Mucosa of descending colon (tissue), 3 donors: ENCODE measurements around the gene IQGAP2. TPM values are rescaled to one million over a fixed set of nuclear protein-coding genes. Genes with fewer than 3 reads are reported as not detected.

Source experiments
- ATAC-seq: fragments of 200-7000 bp; cut with Tn5 transposase; one replicate; pipeline ENCODE4 v1.9.1; 2020; ENCODE audit warnings: mild to moderate bottlenecking, moderate library complexity
- DNase-seq, 3 donors: peaks; one replicate each; pipeline ENCODE4 v3.0.0-alpha.2; 2020
- H3K36me3 ChIP-seq: fragments of 200-600 bp; one replicate; pipeline ENCODE4 v1.8.0; 2021; ENCODE audit warnings: low read depth, mild to moderate bottlenecking
- H3K4me1 ChIP-seq: fragments of 200-600 bp; one replicate; pipeline ENCODE4 v1.8.0; 2021; ENCODE audit warnings: low read depth, mild to moderate bottlenecking
- H3K4me3 ChIP-seq: fragments of 200-600 bp; one replicate; pipeline ENCODE4 v1.8.0; 2021; ENCODE audit warnings: mild to moderate bottlenecking
- H3K9me3 ChIP-seq: fragments of 200-600 bp; one replicate; pipeline ENCODE4 v1.8.0; 2021; ENCODE audit warnings: mild to moderate bottlenecking
- CTCF ChIP-seq: fragments of 200-600 bp; IDR thresholded peaks from one replicate; pipeline ENCODE4 v1.8.0; 2022; ENCODE audit warnings: antibody characterized with exemption, mild to moderate bottlenecking
- intact Hi-C, 2 donors: fragments of 100-400 bp; cut with DNase I in 1 of 2; cut with micrococcal nuclease in 1 of 2; formaldehyde crosslinking; loops; one replicate each; pipeline versions ENCODE4 v1.11.0 to v1.11.1; 2022; cut with DNase I, micrococcal nuclease
- total RNA-seq, 3 donors: library from RNA; stranded (reverse); fragmentation: NEBNext Ultra II Directional in 2 of 3; extraction: Animal tissue kit (Norgen Biotek cat#: 25700) in 2 of 3; gene quantifications; one replicate each; pipeline versions ENCODE4 v1.2.1 to v1.2.4, GENCODE V29; 2021 to 2023
- donor health status: DM: no; HTN: no; CAD: no; lungs with moderate emphysema.
- donor health status: DM: no; HTN: no; CAD: no.
- donor health status: DM: no; HTN: yes; CAD: no.

IQGAP2 gene
- total RNA-seq, 3 donors from 2014 or later = 59.7 to 159 (median 84.8) TPM

GRCh38 chr5:76746677-76747076, 343.6 kb downstream of the IQGAP2 start:
- no peak for TF ChIP-seq CTCF
- no peak for DNase-seq
- Histone ChIP-seq H3K4me3 (no peak overlapping the region), H3K36me3 (no peaks in the 10 kb centered on the region), H3K9me3 (no peaks in the 10 kb centered on the region), H3K4me1 (no peaks in the 10 kb centered on the region)
- intact Hi-C loops = no loop called here
- ATAC-seq = no peak

GRCh38 chr5:76747706-76748105, 344.6 kb downstream of the IQGAP2 start:
- Histone ChIP-seq H3K36me3 (no peaks in the 10 kb centered on the region), H3K9me3 (no peaks in the 10 kb centered on the region), H3K4me1 (no peaks in the 10 kb centered on the region), H3K4me3 (no peak overlapping the region)
- ATAC-seq (no peak), DNase-seq (no peak)
- no peak for TF ChIP-seq CTCF
- intact Hi-C loops = no loop called here

- no peak for ATAC-seq
- H3K4me1 ChIP-seq = no peaks in the 10 kb centered on the region
- no peak for DNase-seq
- intact Hi-C loops = no loop called here
- TF ChIP-seq CTCF = no peak
- no peaks in the 10 kb centered on the region for H3K9me3 ChIP-seq
- no peak overlapping the region for H3K4me3 ChIP-seq
- H3K36me3 ChIP-seq = no peaks in the 10 kb centered on the region
Measured at GRCh38 chr5:76751291-76751690, 348.2 kb downstream of the IQGAP2 start.

DNA sequence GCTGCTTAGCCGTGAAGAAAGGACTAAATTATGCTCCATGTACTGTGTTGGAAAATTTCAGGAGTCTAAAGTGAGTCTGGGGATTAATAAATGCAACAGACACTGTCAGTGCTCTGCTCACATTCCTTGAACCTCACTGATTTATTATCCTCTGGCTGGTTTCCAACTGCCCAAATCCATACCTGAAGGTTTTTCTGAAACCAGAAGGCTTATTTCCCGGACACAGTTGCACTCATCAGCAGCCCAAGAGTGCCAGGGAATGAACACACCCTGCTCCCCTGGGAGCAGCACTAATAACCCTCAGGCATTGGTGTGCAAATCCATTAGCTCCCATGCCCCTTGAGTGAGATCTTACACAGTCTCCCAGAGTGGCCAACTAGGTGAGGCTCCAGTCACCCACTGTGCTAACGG, 351.6 kb downstream of the IQGAP2 start:
- no peaks in the 10 kb centered on the region for H3K9me3 ChIP-seq
- ATAC-seq (no peak), DNase-seq (no peak)
- intact Hi-C loops = no loop called here
- no peak overlapping the region for H3K4me3 ChIP-seq
- no peaks in the 10 kb centered on the region for H3K4me1 ChIP-seq
- no peaks in the 10 kb centered on the region for H3K36me3 ChIP-seq
- TF ChIP-seq CTCF = no peak

GRCh38 chr5:76755779-76756637, 352.9 kb downstream of the IQGAP2 start:
- Histone ChIP-seq H3K4me3 (no peak overlapping the region), H3K4me1 (no peaks in the 10 kb centered on the region), H3K36me3 (no peaks in the 10 kb centered on the region), H3K9me3 (no peaks in the 10 kb centered on the region)
- intact Hi-C loops = no loop called here
- no peak for DNase-seq
- ATAC-seq = no peak
- TF ChIP-seq CTCF = no peak
